Central memory CD8-positive, alpha-beta T cell (primary cell): Measurements from ENCODE around the gene TRA2B.

Source experiments
- ATAC-seq: fragments of 150-1000 bp; cut with Tn5 transposase; replicated peaks from 2 replicates; pipeline ENCODE4 v1.10.0; 2022; ENCODE audit warnings: mild to moderate bottlenecking, moderate FRiP score, moderate number of reproducible peaks; ENCODE audit not compliant: poor library complexity, severe bottlenecking; ENCODE audit errors: extremely low read depth
- DNase-seq, 2 donors: peaks; one replicate each; pipeline ENCODE4 v3.0.0; 2021; ENCODE audit warnings: low spot score in 2 of 2
- H3K27ac Mint-ChIP-seq: one replicate; pipeline ENCODE4 v1.8.0; 2022; ENCODE audit warnings: low read depth, mild to moderate bottlenecking, moderate library complexity, mixed read lengths
- H3K27me3 Mint-ChIP-seq: one replicate; pipeline ENCODE4 v1.8.0; 2022; ENCODE audit warnings: mixed read lengths
- H3K36me3 Mint-ChIP-seq: one replicate; pipeline ENCODE4 v1.8.0; 2022; ENCODE audit warnings: mild to moderate bottlenecking, moderate library complexity, mixed read lengths; ENCODE audit not compliant: insufficient read depth
- H3K4me1 Mint-ChIP-seq: one replicate; pipeline ENCODE4 v1.8.0; 2022; ENCODE audit warnings: mixed read lengths
- H3K4me3 Mint-ChIP-seq: one replicate; pipeline ENCODE4 v1.8.0; 2022; ENCODE audit warnings: mild to moderate bottlenecking, moderate library complexity, mixed read lengths
- H3K9me3 Mint-ChIP-seq: one replicate; pipeline ENCODE4 v1.8.0; 2022; ENCODE audit warnings: mixed read lengths

Gene TRA2B

GRCh38 chr3:185930393-185931107, 7.3 kb downstream of the TRA2B start:
- DNase-seq (no peak), ATAC-seq (no peak)
- Mint-ChIP-seq H3K27ac (peak overlapping the region; percentile 58), H3K4me3 (peak overlapping the region; percentile 71), H3K36me3 (peaks cover 61% of the 10 kb centered on the region), H3K9me3 (no peaks in the 10 kb centered on the region), H3K27me3 (no peaks in the 10 kb centered on the region), H3K4me1 (peaks cover 96% of the 10 kb centered on the region)

DNA sequence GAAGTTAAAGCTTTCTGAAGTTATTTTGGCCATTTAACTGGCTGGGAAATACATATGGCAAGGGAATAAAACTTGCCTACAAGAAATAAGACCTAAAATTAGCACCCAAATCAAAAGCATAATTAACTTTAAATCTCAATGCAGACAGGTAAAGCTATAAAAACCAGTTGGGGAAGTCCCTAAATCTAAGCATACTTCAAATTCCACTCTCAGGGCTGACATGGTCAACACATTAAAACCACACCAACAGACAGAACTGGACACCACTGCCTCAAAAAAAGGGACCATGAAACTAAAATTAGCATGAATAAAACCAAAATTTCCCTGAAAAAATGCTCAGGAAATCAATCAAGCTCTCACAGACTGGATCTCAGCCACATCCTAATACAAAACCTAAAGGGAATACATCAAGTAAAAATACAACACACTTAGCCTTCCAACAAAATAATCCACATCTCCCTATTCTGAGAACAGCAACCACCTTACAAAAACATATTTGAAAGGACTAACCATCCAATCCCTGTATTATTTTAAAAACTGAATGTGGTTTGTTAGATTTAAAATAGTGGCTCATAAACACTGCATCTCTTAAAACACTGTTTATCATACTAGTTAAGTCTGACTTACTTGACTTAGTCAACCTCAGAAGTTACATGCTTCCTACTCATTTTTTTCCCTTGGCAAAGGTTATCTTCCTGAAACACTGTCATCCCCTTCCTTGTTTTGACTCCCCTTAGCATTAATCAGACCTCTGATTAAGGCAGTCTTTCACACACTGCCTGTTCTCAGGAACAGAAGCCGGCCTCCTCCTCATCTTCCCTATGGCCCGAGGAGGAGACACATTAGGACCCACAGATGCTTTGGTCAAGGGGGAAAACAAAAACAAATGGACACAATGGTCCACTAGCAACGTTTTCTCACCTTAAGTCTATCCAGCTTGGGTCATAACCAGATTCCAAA, 8.3 kb downstream of the TRA2B start:
- peak overlapping the region; percentile 58 for H3K27ac Mint-ChIP-seq
- no peaks in the 10 kb centered on the region for H3K9me3 Mint-ChIP-seq
- DNase-seq, result no peak
- peak overlapping the region; percentile 71 for H3K4me3 Mint-ChIP-seq
- H3K4me1 Mint-ChIP-seq, result peaks cover 96% of the 10 kb centered on the region
- no peak for ATAC-seq
- peaks cover 64% of the 10 kb centered on the region for H3K36me3 Mint-ChIP-seq
- H3K27me3 Mint-ChIP-seq, result no peaks in the 10 kb centered on the region

GRCh38 chr3:185928496-185928895, 9.3 kb downstream of the TRA2B start:
- no peak for DNase-seq
- H3K36me3 Mint-ChIP-seq, result peaks cover 74% of the 10 kb centered on the region
- H3K4me3 Mint-ChIP-seq, result peak overlapping the region; percentile 71
- H3K27ac Mint-ChIP-seq, result peak overlapping the region; percentile 58
- no peaks in the 10 kb centered on the region for H3K9me3 Mint-ChIP-seq
- no peak for ATAC-seq
- no peaks in the 10 kb centered on the region for H3K27me3 Mint-ChIP-seq
- H3K4me1 Mint-ChIP-seq, result peaks cover 89% of the 10 kb centered on the region

DNA sequence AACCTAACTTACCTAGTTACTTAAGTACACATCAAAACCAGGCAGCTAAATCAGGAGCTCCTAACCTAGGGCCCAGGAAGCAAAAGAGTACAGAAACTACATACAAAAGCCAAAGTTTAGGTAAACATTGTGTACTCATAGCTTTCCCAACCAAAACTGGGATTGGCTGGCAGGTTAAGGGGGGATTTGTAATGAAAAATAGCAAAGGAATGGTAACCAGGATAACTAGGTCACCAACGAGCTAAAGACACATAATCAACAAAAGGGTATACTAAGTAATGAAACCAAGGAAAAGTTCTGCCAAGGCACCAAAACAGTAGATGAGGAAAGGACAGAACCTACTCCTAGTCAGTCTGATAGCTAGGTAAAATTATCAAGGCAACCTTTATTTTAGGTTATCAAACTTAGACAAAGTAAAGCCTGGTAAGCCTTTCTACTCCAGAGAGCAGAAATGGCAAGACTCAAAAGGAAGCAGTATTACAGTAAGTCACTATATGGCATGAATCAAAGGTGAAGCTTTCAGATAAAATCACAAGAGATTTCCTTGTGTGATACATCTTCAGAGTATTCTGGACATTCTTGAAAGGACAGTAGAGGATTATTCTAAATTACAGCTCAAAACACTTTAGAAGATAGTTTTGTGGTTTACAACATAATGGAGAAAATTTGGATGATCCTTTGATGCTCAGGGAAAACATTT, 10.2 kb downstream of the TRA2B start:
- Mint-ChIP-seq H3K27me3 (no peaks in the 10 kb centered on the region), H3K27ac (peak overlapping the region; percentile 55), H3K36me3 (peaks cover 81% of the 10 kb centered on the region), H3K4me3 (peak overlapping the region; percentile 71), H3K4me1 (peaks cover 84% of the 10 kb centered on the region), H3K9me3 (no peaks in the 10 kb centered on the region)
- no peak for DNase-seq
- ATAC-seq, result peak; percentile 18

GRCh38 chr3:185926445-185926844, 11.4 kb downstream of the TRA2B start:
- H3K27me3 Mint-ChIP-seq, result no peaks in the 10 kb centered on the region
- H3K27ac Mint-ChIP-seq, result peak overlapping the region; percentile 88
- H3K9me3 Mint-ChIP-seq, result no peaks in the 10 kb centered on the region
- ATAC-seq, result no peak
- DNase-seq, result no peak
- H3K4me3 Mint-ChIP-seq, result peak overlapping the region; percentile 71
- H3K4me1 Mint-ChIP-seq, result peaks cover 72% of the 10 kb centered on the region
- H3K36me3 Mint-ChIP-seq, result peaks cover 89% of the 10 kb centered on the region

- ATAC-seq, result no peak
- peak overlapping the region; percentile 88 for H3K27ac Mint-ChIP-seq
- peaks cover 90% of the 10 kb centered on the region for H3K36me3 Mint-ChIP-seq
- H3K9me3 Mint-ChIP-seq, result no peaks in the 10 kb centered on the region
- peaks cover 70% of the 10 kb centered on the region for H3K4me1 Mint-ChIP-seq
- no peak for DNase-seq
- H3K4me3 Mint-ChIP-seq, result peak overlapping the region; percentile 23
- H3K27me3 Mint-ChIP-seq, result no peaks in the 10 kb centered on the region
Measured at GRCh38 chr3:185925353-185925752, 12.5 kb downstream of the TRA2B start.

GRCh38 chr3:185924375-185924774, 13.4 kb downstream of the TRA2B start:
- H3K27ac Mint-ChIP-seq, result no peak overlapping the region

GRCh38 chr3:185920184-185920583, 17.6 kb downstream of the TRA2B start:
- ATAC-seq (no peak), DNase-seq (no peak)
- Mint-ChIP-seq H3K4me1 (peaks cover 29% of the 10 kb centered on the region), H3K9me3 (no peaks in the 10 kb centered on the region), H3K27me3 (no peaks in the 10 kb centered on the region), H3K27ac (peak overlapping the region; percentile 49), H3K4me3 (peak overlapping the region; percentile 11), H3K36me3 (peaks cover 98% of the 10 kb centered on the region)

More at GRCh38 chr3:185924375-185924774, 13.4 kb downstream of the TRA2B start:
- Mint-ChIP-seq H3K4me1 (peaks cover 62% of the 10 kb centered on the region), H3K4me3 (no peak overlapping the region), H3K9me3 (no peaks in the 10 kb centered on the region), H3K27me3 (no peaks in the 10 kb centered on the region), H3K36me3 (peaks cover 90% of the 10 kb centered on the region)
- DNase-seq (no peak), ATAC-seq (no peak)

DNA sequence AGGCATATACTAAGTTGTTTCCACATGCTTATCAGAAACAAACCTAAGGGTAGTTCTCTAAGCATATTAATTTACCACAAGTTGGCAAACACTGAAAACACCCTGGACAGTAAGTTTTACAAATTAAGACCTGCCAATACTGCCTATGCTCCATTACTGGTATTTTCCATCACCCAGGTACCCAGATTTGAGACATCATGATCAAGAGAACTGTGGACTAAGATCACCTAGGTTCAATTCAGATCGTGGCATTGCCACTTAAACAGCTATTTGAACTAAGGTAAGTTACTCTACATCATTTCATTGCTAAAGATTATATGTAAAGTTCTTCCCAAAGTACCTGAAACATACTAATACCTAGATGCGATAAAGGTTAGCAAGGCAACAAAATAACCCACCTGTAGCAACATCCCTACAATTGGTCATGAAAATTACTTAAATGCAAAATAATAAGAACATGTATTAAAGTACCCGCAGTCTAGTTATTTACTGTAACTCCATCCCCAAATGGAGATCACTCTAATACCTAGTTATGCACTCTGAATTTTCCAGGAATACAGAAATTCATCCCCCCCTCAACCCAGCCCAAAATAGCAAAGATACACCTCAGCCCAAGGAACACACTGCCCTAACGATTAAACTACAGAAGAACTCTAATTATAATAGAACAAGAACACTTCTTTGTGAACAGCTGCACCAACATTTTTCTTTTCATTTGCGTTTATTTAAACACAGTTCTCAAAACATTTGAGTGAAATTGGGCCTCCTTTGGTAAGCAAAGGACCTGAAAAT, 21.6 kb downstream of the TRA2B start:
- H3K4me1 Mint-ChIP-seq, result peaks cover 29% of the 10 kb centered on the region
- no peak overlapping the region for H3K4me3 Mint-ChIP-seq
- peak overlapping the region; percentile 6 for H3K27ac Mint-ChIP-seq
- no peaks in the 10 kb centered on the region for H3K9me3 Mint-ChIP-seq
- ATAC-seq (no peak), DNase-seq (no peak)
- peaks cover 84% of the 10 kb centered on the region for H3K36me3 Mint-ChIP-seq
- H3K27me3 Mint-ChIP-seq, result no peaks in the 10 kb centered on the region

DNA sequence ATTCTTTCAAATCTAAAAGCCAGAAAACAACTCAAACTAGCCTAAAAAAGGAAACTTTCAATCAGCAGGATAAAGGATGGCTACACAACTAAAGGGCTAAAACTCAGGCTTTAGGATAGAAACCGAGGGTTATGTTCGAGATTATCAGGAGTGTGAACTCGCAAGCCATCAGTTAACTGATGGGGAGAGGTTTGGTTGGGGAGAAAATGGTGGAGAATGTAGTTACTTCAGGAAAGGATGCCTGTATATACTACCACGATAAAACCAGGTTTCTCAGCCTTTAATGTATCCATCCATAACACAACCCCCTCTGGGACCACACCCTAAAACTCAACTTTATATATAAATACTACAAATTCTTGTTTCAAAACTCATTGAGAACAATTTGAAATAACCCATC, 22.2 kb downstream of the TRA2B start:
- Mint-ChIP-seq H3K4me3 (no peak overlapping the region), H3K27ac (peak overlapping the region; percentile 15), H3K36me3 (peaks cover 81% of the 10 kb centered on the region), H3K27me3 (no peaks in the 10 kb centered on the region), H3K9me3 (no peaks in the 10 kb centered on the region), H3K4me1 (peaks cover 28% of the 10 kb centered on the region)
- DNase-seq (no peak), ATAC-seq (no peak)

DNA sequence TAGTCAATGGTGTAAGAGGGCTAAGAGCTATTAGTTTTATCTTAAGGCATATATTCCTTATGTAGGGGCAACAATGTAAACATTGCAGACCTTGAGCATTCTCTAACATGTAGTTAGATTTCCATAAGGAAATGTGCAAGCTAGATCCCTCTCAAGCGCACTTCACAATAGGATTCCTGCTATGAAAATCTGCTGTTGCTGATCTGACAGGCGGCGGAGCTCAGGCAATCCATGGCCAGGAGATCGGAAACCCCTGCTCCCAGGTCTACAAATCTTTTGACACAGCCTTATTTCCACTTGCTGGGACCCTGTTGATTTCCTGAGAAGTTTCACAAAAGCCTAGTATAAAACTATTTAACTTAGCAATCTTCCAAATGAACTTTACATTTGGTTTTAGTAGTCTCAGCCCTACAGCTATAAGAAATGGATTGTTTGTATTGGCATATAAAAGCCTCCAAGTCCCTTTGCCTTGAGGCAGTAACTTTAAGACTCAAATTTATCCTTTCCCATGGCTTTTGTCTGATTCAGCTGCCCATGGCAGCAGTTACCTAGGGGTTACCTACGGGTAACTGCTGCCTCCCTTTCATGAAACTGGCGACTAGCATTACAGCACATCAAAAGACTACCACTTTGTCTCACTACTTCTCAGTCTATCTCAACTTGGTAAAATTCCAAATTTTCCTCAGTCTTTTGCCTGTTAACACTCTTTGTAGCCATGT, 22.7 kb downstream of the TRA2B start:
- Mint-ChIP-seq H3K9me3 (no peaks in the 10 kb centered on the region), H3K36me3 (peaks cover 75% of the 10 kb centered on the region), H3K27ac (peak overlapping the region; percentile 15), H3K4me1 (peaks cover 29% of the 10 kb centered on the region), H3K4me3 (no peak overlapping the region), H3K27me3 (no peaks in the 10 kb centered on the region)
- DNase-seq (no peak), ATAC-seq (no peak)
